HEK293T (cell line): Measurements from ENCODE around the gene PSMD3.
"Not testable (repeated sequence)": the region's sequence is repeated elsewhere in the genome, so short reads cannot be mapped to it uniquely, and the experiment has no call there.

ENCODE experiments used
- CTCF ChIA-PET: fragments of 350-600 bp; formaldehyde crosslinking; extraction: SDS; loops from one replicate; lab custom pipeline; 2021; ENCODE audit warnings: antibody characterized with exemption, inconsistent platforms; lab: Yijun Ruan, JAX
- POLR2A ChIA-PET: fragments of 350-600 bp; formaldehyde crosslinking; extraction: SDS; loops from one replicate; lab custom pipeline; 2020; ENCODE audit warnings: antibody characterized with exemption, inconsistent platforms; lab: Yijun Ruan, JAX
- DNase-seq: peaks from one replicate; pipeline ENCODE4 v3.0.0; 2012; ENCODE audit warnings: mixed read lengths; ENCODE audit errors: extremely low spot score
- ARNT ChIP-seq: fragments of 450-650 bp; IDR thresholded peaks from 2 replicates; pipeline ENCODE4 v1.6.1; 2017; ENCODE audit warnings: mild to moderate bottlenecking
- BHLHE40 ChIP-seq: fragments of 450-650 bp; IDR thresholded peaks from 2 replicates; pipeline ENCODE4 v1.6.1; 2016; ENCODE audit warnings: mild to moderate bottlenecking, moderate library complexity, borderline replicate concordance
- CTBP1 ChIP-seq: fragments of 450-650 bp; IDR thresholded peaks from 2 replicates; pipeline ENCODE4 v1.6.1; 2016; ENCODE audit warnings: borderline replicate concordance
- ELF4 ChIP-seq: fragments of 450-650 bp; IDR thresholded peaks from 2 replicates; pipeline ENCODE4 v1.6.1; 2017; ENCODE audit warnings: antibody characterized with exemption
- FOXA1 ChIP-seq: fragments of 450-650 bp; IDR thresholded peaks from 2 replicates; pipeline ENCODE4 v1.6.1; 2016; ENCODE audit warnings: mild to moderate bottlenecking
- FOXK2 ChIP-seq: fragments of 450-650 bp; IDR thresholded peaks from 2 replicates; pipeline ENCODE4 v1.6.1; 2016; ENCODE audit warnings: mild to moderate bottlenecking
- FOXM1 ChIP-seq: fragments of 450-650 bp; IDR thresholded peaks from 2 replicates; pipeline ENCODE4 v1.6.1; 2017; ENCODE audit warnings: mild to moderate bottlenecking, borderline replicate concordance
- HDGF ChIP-seq: fragments of 450-650 bp; IDR thresholded peaks from 2 replicates; pipeline ENCODE4 v1.6.1; 2017; ENCODE audit warnings: antibody characterized with exemption, borderline replicate concordance
- L3MBTL2 ChIP-seq: fragments of 450-650 bp; conservative IDR thresholded peaks from 2 replicates; pipeline ENCODE4 v1.6.1; 2016; ENCODE audit warnings: mild to moderate bottlenecking
- LEF1 ChIP-seq: fragments of 450-650 bp; IDR thresholded peaks from 2 replicates; pipeline ENCODE4 v1.6.1; 2017; ENCODE audit warnings: mild to moderate bottlenecking, borderline replicate concordance
- NFRKB ChIP-seq: fragments of 450-650 bp; IDR thresholded peaks from 2 replicates; pipeline ENCODE4 v1.6.1; 2016; ENCODE audit warnings: mild to moderate bottlenecking, moderate library complexity
- SP1 ChIP-seq: fragments of 450-650 bp; IDR thresholded peaks from 2 replicates; pipeline ENCODE4 v1.6.1; 2017
- SUZ12 ChIP-seq: fragments of 450-650 bp; IDR thresholded peaks from 2 replicates; pipeline ENCODE4 v1.6.1; 2016; ENCODE audit warnings: mild to moderate bottlenecking
- TARDBP ChIP-seq: fragments of 450-650 bp; IDR thresholded peaks from 2 replicates; pipeline ENCODE4 v1.6.1; 2016
- ZNF384 ChIP-seq: fragments of 450-650 bp; IDR thresholded peaks from 2 replicates; pipeline ENCODE4 v1.6.1; 2016
- TF ChIP-seq, protein P1 (sequence below): fragments of 450-650 bp; IDR thresholded peaks from 2 replicates; pipeline ENCODE4 v1.6.1; 2016

The PSMD3 gene

DNA sequence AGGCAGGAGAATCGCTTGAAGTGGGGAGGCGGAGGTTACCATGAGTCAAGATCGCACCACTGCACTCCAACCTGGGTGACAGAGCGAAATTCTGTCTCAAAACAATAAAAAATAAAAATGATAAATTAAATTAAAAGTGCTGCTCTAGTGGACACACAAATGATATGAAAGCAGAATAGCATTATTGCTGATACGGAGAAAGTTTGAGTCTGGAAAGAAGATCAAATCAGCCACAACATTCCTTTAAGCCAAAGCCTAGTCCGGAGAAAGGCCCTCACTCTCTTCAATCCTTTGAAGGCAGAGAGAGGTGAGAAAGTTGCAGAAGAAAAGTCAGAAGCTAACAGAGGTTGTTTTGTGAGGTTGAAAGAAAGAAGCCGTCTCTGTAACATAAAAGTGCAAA lies 19.6 kb downstream of the PSMD3 start:
- POLR2A ChIA-PET: no interaction called here
- no peak for TF ChIP-seq ZNF384
- no peak for TF ChIP-seq L3MBTL2
- no peak for TF ChIP-seq NFRKB
- no peak for TF ChIP-seq SP1
- no peak for TF ChIP-seq BHLHE40
- TF ChIP-seq ARNT: no peak
- TF ChIP-seq FOXK2: no peak
- TF ChIP-seq TARDBP: no peak
- no peak for TF ChIP-seq FOXM1
- TF ChIP-seq SUZ12: no peak
- TF ChIP-seq CTBP1: no peak
- TF ChIP-seq HDGF: no peak
- TF ChIP-seq LEF1: no peak
- TF ChIP-seq FOXA1: no peak
- no peak for TF ChIP-seq ELF4
- TF ChIP-seq, protein P1, sequence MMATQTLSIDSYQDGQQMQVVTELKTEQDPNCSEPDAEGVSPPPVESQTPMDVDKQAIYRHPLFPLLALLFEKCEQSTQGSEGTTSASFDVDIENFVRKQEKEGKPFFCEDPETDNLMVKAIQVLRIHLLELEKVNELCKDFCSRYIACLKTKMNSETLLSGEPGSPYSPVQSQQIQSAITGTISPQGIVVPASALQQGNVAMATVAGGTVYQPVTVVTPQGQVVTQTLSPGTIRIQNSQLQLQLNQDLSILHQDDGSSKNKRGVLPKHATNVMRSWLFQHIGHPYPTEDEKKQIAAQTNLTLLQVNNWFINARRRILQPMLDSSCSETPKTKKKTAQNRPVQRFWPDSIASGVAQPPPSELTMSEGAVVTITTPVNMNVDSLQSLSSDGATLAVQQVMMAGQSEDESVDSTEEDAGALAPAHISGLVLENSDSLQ: no peak
- CTCF ChIA-PET: interaction anchor here (0.8 to 1.7 kb wide), 2 partner anchors 13 to 22 kb away, joined by 3 to 5 read pairs; no protein-coding TSS in a partner anchor
- DNase-seq: no peak

DNA sequence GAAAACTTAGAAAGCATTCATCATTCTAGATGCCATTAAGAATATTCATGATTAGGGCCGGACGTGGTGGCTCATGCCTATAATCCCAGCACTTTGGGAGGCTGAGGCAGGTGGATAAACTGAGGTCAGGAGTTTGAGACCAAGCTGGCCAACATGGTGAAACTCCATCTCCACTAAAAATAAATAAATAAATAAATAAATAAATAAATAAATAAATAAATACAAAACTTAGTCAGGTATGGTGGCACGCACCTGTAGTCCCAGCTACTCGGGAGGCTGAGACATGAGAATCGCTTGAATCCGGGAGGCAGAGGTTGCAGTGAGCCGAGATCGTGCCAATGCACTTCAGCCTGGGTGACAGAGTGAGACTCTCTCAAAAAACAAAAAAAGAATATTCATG lies 20.7 kb downstream of the PSMD3 start:
- CTCF ChIA-PET, POLR2A ChIA-PET, DNase-seq: not testable (repeated sequence)

DNA sequence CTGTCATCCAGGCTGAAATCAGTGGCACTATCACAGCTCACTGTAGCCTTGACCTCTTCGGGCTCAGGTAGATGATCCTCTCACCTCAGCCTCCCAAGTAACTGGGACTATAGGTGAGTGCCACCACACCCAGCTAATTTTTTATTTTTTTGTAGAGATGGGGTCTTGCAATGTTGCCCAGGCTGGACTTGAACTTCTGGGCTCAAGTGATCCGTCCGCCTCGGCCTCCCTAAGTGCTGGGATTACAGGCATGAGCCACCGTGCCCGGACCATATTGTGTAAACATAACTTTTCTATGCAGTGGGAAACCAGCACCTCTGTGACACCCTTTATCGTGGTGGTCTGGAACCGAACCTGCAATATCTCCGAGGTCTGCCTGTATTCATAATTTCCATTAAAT lies 23.5 kb downstream of the PSMD3 start:
- DNase-seq: no peak
- ChIA-PET POLR2A (no interaction called here), CTCF (no interaction called here)
- TF ChIP-seq FOXM1: no peak
- TF ChIP-seq, protein P1: no peak
- TF ChIP-seq TARDBP: no peak
- TF ChIP-seq CTBP1: no peak
- no peak for TF ChIP-seq L3MBTL2
- no peak for TF ChIP-seq ZNF384
- no peak for TF ChIP-seq BHLHE40
- TF ChIP-seq ELF4: no peak
- TF ChIP-seq FOXA1: no peak
- TF ChIP-seq ARNT: no peak
- TF ChIP-seq FOXK2: no peak
- TF ChIP-seq HDGF: no peak
- no peak for TF ChIP-seq NFRKB
- TF ChIP-seq LEF1: no peak
- TF ChIP-seq SP1: no peak

DNA sequence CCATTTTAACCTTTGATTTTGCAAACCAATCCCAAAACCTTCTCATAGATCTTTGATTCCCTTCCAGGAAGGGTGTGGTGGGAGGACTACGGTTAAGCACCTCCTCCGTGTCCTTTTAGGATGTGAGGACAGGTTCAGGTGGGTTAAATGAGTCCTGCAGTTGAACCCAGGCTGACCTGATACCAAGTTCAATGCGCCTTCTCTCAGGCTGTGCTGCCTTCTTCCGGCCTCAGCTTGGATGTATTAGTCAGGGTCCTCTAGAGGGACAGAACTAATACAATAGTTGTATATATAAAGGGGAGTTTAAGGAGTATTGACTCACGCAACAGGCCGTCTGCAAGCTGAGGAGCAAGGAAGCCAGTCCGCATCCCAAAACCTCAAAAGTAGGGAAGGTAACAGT lies 24.1 kb downstream of the PSMD3 start:
- no peak for TF ChIP-seq FOXK2
- TF ChIP-seq ARNT: no peak
- no peak for TF ChIP-seq HDGF
- no peak for TF ChIP-seq NFRKB
- no peak for TF ChIP-seq TARDBP
- CTCF ChIA-PET: no interaction called here
- DNase-seq: no peak
- POLR2A ChIA-PET: no interaction called here

DNA sequence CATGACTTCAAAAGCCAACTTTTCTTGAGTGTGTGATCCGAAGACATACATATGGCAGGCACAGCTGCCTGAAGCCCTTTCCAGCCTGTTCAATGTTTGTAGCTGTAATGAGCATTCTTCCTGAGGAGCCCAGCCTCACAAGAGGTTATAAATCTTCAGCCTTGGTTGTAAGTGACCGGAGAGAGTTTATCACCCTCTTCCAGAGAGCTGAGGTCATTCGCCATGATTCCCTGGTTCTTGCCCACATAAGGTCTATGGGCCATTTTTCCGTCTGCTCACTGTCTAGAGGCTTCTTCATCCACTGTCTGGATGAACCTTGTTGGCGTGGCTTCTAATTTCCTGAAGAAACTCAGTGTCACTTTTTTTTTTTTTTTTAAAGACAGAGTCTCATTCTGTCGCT lies 24.9 kb downstream of the PSMD3 start:
- TF ChIP-seq CTBP1 (no peak), L3MBTL2 (no peak), TARDBP (no peak), FOXA1 (no peak), FOXM1 (no peak), LEF1 (no peak), SUZ12 (no peak), ELF4 (no peak), BHLHE40 (no peak)
- TF ChIP-seq, protein P1: no peak
- POLR2A ChIA-PET: no interaction called here
- CTCF ChIA-PET: no interaction called here
- no peak for DNase-seq

DNA sequence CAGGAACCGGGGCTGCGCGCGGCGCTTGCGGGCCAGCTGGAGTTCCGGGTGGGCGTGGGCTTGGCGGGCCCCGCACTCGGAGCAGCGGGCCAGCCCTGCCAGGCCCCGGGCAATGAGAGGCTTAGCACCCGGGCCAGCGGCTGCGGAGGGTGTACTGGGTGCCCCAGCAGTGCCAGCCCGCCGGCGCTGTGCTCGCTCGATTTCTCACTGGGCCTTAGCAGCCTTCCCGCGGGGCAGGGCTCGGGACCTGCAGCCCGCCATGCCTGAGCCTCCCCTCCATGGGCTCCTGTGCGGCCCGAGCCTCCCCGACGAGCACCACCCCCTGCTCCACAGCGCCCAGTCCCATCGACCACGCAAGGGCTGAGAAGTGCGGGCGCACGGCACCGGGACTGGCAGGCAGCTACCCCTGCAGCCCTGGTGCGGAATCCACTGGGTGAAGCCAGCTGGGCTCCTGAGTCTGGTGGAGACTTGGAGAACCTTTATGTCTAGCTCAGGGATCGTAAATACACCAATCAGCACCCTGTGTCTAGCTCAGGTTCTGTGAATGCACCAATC lies 30.4 kb downstream of the PSMD3 start:
- DNase-seq, POLR2A ChIA-PET: not testable (repeated sequence)
- CTCF ChIA-PET: interaction anchor here (0.9 kb wide), 1 partner anchor 65 kb away, joined by 3 read pairs; no protein-coding TSS in a partner anchor

DNA sequence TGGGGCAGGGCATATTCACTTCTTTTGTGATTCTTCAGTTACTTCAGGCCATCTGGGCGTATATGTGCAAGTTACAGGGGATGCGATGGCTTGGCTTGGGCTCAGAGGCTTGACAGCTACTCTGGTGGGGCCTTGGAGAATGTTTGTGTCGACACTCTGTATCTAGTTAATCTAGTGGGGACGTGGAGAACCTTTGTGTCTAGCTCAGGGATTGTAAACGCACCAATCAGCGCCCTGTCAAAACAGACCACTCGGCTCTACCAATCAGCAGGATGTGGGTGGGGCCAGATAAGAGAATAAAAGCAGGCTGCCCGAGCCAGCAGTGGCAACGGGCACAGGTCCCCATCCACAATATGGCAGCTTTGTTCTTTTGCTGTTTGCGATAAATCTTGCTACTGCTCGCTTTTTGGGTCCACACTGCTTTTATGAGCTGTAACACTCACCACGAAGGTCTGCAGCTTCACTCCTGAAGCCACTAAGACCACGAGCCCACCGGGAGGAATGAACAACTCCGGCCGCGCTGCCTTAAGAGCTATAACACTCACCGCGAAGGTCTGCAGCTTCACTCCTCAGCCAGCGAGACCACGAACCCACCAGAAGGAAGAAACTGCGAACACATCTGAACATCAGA lies 31.5 kb downstream of the PSMD3 start:
- POLR2A ChIA-PET: interaction anchor here (0.9 to 1.5 kb wide), 2 partner anchors 89 to 101 kb away, joined by 3 to 4 read pairs; partner anchors contain the start of gene NR1D1
- CTCF ChIA-PET: interaction anchor here (0.7 to 2.2 kb wide), 7 partner anchors 10 to 128 kb away, joined by 3 to 12 read pairs (median 3); partner anchors contain the start of genes CASC3 and MED24

More for the DNA sequence above, 31.5 kb downstream of the PSMD3 start:
- not testable (repeated sequence) for DNase-seq
